Naive B cell (primary cell): Measurements from ENCODE around the gene SERTAD1. TPM values are rescaled to one million over a fixed set of nuclear protein-coding genes. Genes with fewer than 3 reads are reported as not detected.
"Not testable (repeated sequence)": the region's sequence is repeated elsewhere in the genome, so short reads cannot be mapped to it uniquely, and the experiment has no call there.

Source experiments
- ATAC-seq, 2 donors: fragments of 150-1000 bp; cut with Tn5 transposase; 2 replicates each; pipeline ENCODE4 v1.10.0; 2021; ENCODE audit warnings: low read depth in 2 of 2, mild to moderate bottlenecking in 2 of 2, moderate library complexity in 2 of 2
- DNase-seq: peaks from one replicate; pipeline ENCODE4 v3.0.0; 2022
- H3K27ac Mint-ChIP-seq, 6 donors: one replicate each; pipeline ENCODE4 v1.8.0; 2020 to 2022; ENCODE audit warnings: mild to moderate bottlenecking in 6 of 6, mixed read lengths in 6 of 6, moderate library complexity in 5 of 6, inconsistent platforms in 2 of 6
- H3K27me3 Mint-ChIP-seq, 3 donors: one replicate each; pipeline ENCODE4 v1.8.0; 2021 to 2022; ENCODE audit warnings: mixed read lengths in 3 of 3, mild to moderate bottlenecking in 1 of 3
- H3K36me3 Mint-ChIP-seq, 2 donors: one replicate each; pipeline ENCODE4 v1.8.0; 2020 to 2022; ENCODE audit warnings: mixed read lengths in 2 of 2, inconsistent platforms in 1 of 2, mild to moderate bottlenecking in 1 of 2
- H3K4me1 Mint-ChIP-seq, 3 donors: one replicate each; pipeline ENCODE4 v1.8.0; 2020 to 2022; ENCODE audit warnings: mixed read lengths in 3 of 3, inconsistent platforms in 1 of 3, mild to moderate bottlenecking in 1 of 3, moderate library complexity in 1 of 3
- H3K4me3 Mint-ChIP-seq, 8 donors: one replicate each; pipeline ENCODE4 v1.8.0; 2020 to 2022; ENCODE audit warnings: mild to moderate bottlenecking in 8 of 8, mixed read lengths in 8 of 8, moderate library complexity in 8 of 8, inconsistent platforms in 2 of 8
- H3K9me3 Mint-ChIP-seq, 7 donors: one replicate each; pipeline ENCODE4 v1.8.0; 2020 to 2022; ENCODE audit warnings: mixed read lengths in 7 of 7, mild to moderate bottlenecking in 5 of 7, inconsistent platforms in 2 of 7, moderate library complexity in 1 of 7
- polyA plus RNA-seq, 6 donors: library from polyadenylated mRNA; unstranded; fragments of 300-500 nt; fragmentation: Illumina TruSeq; gene quantifications; one replicate each; pipeline ENCODE4 v1.2.3, GENCODE V29; 2021; ENCODE audit warnings: low read depth in 6 of 6

Gene SERTAD1
- polyA plus RNA-seq, 6 donors from 2014 or later, result 8.7 to 23.0 (median 13.0) TPM

- peak overlapping the region in 2 of 8 donors; percentile 6 to 47 for H3K4me3 Mint-ChIP-seq
- H3K27ac Mint-ChIP-seq, result no peak overlapping the region
- H3K27me3 Mint-ChIP-seq, result peaks cover 0 to 27% (median 14%) of the 10 kb centered on the region in 3 donors
- DNase-seq, result no peak
- no peaks in the 10 kb centered on the region for H3K9me3 Mint-ChIP-seq
- no peaks in the 10 kb centered on the region for H3K36me3 Mint-ChIP-seq
- ATAC-seq, result no peak
- H3K4me1 Mint-ChIP-seq, result peaks cover 11 to 23% (median 22%) of the 10 kb centered on the region in 3 donors
These were observed 10.0 kb downstream of the SERTAD1 start for GRCh38 chr19:40415768-40416167.

DNA sequence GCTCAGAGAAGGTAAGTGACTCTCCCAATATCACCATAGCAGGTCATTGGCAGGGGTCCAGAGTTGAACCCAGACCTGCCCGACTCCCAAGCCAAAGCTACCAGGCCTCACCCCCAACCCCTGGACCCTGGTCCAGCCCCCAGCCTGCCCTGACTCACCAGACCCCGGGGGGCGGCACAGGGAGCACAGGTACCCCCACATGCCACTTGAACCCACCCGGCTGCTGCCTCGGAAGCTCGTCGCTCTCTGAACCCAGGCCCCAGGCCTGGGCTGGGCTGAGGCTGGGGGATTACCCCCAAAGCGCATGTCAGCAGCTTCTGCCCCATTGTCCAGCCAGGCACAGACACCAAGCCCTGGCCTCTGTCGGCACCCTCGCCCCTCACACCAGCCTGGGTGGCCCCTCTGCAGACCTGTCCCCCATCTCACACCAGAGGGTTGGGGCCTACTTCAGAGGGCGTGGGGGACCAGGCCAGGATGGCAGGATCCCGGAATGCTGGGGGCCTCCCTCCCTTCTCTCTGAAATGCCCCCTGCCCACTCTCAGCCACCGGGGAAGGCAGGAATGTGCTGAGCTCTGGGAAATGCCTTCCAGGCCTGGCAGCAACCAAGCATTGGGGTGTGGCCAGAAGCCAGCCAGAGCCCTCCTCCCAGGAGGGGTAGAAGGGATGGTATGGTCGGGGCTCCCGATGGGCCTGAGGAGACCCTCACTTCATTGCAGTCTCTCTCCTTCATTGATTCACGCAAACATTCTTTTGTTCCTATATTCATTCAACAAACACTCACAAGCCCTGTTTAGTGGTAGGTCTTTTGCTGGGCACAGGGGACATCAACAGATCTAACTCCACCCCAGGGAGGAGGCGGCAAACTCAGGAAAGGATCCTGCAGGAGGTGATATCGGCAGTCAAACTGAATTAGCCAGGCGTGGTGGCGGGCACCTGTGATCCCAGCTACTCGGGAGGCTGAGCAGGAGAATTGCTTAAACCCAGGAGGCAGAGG lies 11.0 kb downstream of the SERTAD1 start:
- H3K4me1 Mint-ChIP-seq, result peaks cover 6 to 22% (median 18%) of the 10 kb centered on the region in 3 donors
- no peaks in the 10 kb centered on the region for H3K9me3 Mint-ChIP-seq
- DNase-seq, result no peak
- no peaks in the 10 kb centered on the region for H3K36me3 Mint-ChIP-seq
- H3K27me3 Mint-ChIP-seq, result peaks cover 0 to 27% (median 14%) of the 10 kb centered on the region in 3 donors
- ATAC-seq, result no peak
- peak overlapping the region in 1 of 8 donors; percentile 47 for H3K4me3 Mint-ChIP-seq
- no peak overlapping the region for H3K27ac Mint-ChIP-seq

DNA sequence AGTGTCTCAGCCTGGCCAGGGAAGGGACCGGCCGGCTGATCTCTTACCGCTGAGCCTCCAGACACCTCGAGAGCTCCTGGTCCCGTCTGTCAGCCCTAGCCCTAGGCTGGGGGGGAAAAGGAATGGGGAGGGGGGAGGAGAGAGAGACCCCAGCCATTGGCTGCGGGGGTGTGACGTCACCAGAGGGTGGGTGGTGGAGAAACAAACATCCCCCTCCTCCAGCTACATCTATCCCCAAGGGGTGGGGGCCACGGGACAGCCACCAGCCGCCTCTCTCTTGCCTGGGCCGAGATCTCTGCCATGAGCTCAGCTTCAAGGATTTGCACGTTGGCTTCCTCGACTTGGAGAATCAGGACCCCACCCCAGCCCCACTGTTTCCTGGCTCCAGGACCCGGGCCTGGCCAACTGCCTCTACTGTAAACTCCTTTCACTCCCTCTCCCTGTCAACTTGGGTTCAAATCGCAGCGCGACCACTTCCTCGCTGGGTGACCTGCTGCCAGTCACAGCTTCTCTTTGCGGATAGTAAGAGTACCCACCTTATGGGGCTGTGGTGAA lies 12.4 kb downstream of the SERTAD1 start, which contains the start of gene PRX:
Gene PRX (minus strand): TSS at position 88 of the 555 bp plus-strand sequence. CDS start 5,446 bp downstream, outside the sequence.
- H3K27ac Mint-ChIP-seq, result peak within 1 kb of the TSS in 2 of 6 donors; percentile 19 to 56
- peaks cover 0 to 25% (median 14%) of the 10 kb centered on the region in 3 donors for H3K27me3 Mint-ChIP-seq
- H3K4me3 Mint-ChIP-seq, result peak within 1 kb of the TSS in 1 of 8 donors; percentile 3
- ATAC-seq (no peak), DNase-seq (no peak)
- H3K4me1 Mint-ChIP-seq, result peaks cover 6 to 19% (median 12%) of the 10 kb centered on the region in 3 donors
- H3K9me3 Mint-ChIP-seq, result no peaks in the 10 kb centered on the region
- H3K36me3 Mint-ChIP-seq, result no peaks in the 10 kb centered on the region

DNA sequence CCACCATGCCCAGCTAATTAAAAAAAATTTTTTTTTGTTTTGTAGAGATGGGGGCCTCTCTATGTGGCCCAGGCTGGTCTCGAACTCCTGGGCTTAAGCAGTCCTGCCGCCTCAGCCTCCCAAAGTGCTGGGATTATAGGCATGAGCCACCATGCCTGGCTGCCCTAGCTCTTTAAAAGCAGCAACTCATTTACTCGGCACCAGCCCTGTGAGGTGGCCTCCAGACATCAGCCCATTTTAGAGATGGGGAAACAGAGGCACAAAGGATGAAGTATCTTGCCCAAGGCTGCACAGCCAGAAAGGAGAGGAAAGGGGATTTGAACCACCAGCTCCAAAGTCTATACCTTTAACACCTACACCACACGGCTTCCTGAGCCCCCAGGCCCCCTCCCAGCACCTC lies 12.9 kb downstream of the SERTAD1 start:
- DNase-seq (no peak), ATAC-seq (no peak)
- Mint-ChIP-seq H3K36me3 (no peaks in the 10 kb centered on the region), H3K27ac (no peak overlapping the region), H3K4me1 (peaks cover 8 to 15% (median 11%) of the 10 kb centered on the region in 3 donors), H3K9me3 (no peaks in the 10 kb centered on the region), H3K4me3 (no peak overlapping the region), H3K27me3 (peaks cover 0 to 20% (median 14%) of the 10 kb centered on the region in 3 donors)

- Mint-ChIP-seq H3K36me3 (no peaks in the 10 kb centered on the region), H3K4me3 (peak overlapping the region in 1 of 8 donors; percentile 3), H3K27ac (peak overlapping the region in 1 of 6 donors; percentile 32), H3K27me3 (peaks cover 0 to 17% (median 14%) of the 10 kb centered on the region in 3 donors), H3K9me3 (no peaks in the 10 kb centered on the region), H3K4me1 (peaks cover 5 to 12% (median 12%) of the 10 kb centered on the region in 3 donors)
- no peak for ATAC-seq
- no peak for DNase-seq
These were observed 13.8 kb downstream of the SERTAD1 start for GRCh38 chr19:40411958-40412499.

DNA sequence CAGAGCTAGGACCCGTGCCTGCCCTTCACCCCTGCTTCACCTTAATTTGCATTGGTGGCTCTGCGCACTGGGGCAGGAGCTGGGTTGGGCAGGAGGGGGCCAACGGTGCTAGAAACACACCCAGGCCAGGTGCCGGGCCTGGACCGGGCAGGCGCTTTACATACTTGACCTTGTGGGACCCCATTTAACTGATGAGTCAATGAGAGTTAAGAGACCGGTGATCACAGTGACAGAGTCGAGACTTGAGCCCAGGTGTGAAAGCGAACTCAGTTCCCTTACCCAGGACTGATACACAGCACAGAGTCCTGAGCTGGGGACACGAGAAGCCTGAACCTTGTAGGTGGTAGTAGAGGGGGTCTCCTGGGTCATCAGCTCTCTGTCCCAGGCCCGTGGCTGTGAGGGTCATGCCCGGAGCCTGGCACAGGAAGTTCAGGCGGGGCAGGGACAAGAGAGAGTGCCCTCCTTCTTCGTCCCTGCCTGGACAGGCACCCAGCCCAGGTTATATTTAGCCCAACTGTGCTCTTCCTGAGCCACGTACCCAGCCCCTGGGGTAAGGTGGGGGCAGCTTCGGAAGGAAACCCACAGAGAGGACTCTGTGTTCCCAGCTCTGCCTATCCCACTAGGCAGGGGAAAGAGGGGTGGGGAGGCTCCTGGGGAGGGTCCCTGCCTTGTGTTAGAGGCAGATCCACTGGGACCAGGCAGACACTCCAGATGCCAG lies 14.5 kb downstream of the SERTAD1 start:
- Mint-ChIP-seq H3K4me1 (peaks cover 4 to 9% (median 8%) of the 10 kb centered on the region in 3 donors), H3K4me3 (no peak overlapping the region)

DNA sequence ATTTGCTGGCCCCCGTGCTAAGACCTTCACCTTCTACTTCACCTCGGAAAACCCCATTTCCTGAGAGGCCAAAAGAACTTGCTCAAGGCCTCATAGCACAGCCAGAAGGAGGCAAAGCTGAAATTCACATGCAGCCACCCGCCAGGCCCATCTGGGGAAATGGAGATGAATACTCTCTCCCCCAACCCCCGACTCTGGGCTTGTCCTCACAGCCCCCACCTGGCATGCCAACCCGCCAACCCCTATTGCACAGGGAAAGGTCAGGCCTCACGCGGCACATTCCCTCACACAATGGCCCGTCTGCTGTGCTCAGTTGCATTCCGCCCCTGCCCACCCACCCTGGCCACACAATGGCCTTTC lies 15.8 kb downstream of the SERTAD1 start:
- Mint-ChIP-seq H3K4me3 (no peak overlapping the region), H3K27me3 (peaks cover 0 to 17% (median 14%) of the 10 kb centered on the region in 3 donors), H3K9me3 (peaks cover 0 to 2% (median 0%) of the 10 kb centered on the region in 7 donors), H3K4me1 (peaks cover 5 to 10% (median 7%) of the 10 kb centered on the region in 3 donors), H3K27ac (no peak overlapping the region), H3K36me3 (no peaks in the 10 kb centered on the region)
- DNase-seq (no peak), ATAC-seq (peak in 1 of 2 donors; percentile 34)

More for the DNA sequence above, 14.5 kb downstream of the SERTAD1 start:
- H3K27ac Mint-ChIP-seq, result peak overlapping the region in 1 of 6 donors; percentile 26
- no peaks in the 10 kb centered on the region for H3K9me3 Mint-ChIP-seq
- no peaks in the 10 kb centered on the region for H3K36me3 Mint-ChIP-seq
- H3K27me3 Mint-ChIP-seq, result peaks cover 0 to 17% (median 14%) of the 10 kb centered on the region in 3 donors
- DNase-seq (no peak), ATAC-seq (no peak)

DNA sequence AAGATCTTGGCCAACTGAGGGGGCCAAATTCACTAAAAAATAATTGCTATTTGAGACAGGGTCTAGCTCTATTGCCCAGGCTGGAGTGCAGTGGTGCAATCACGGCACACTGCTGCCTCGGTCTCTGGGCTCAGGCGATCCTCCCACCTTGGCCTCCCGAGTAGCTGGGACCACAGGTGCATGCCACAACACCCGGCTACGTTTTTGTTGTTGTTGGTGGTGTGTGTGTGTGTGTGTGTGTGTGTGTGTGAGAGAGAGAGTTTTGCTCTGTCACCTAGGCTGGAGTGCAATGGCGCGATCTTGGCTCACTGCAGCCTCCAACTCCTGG lies 17.2 kb downstream of the SERTAD1 start:
- H3K36me3 Mint-ChIP-seq, H3K27ac Mint-ChIP-seq, DNase-seq, H3K9me3 Mint-ChIP-seq, H3K4me3 Mint-ChIP-seq, ATAC-seq: not testable (repeated sequence)
- peaks cover 0 to 13% (median 11%) of the 10 kb centered on the region in 3 donors for H3K27me3 Mint-ChIP-seq
- peaks cover 11 to 17% (median 16%) of the 10 kb centered on the region in 3 donors for H3K4me1 Mint-ChIP-seq

DNA sequence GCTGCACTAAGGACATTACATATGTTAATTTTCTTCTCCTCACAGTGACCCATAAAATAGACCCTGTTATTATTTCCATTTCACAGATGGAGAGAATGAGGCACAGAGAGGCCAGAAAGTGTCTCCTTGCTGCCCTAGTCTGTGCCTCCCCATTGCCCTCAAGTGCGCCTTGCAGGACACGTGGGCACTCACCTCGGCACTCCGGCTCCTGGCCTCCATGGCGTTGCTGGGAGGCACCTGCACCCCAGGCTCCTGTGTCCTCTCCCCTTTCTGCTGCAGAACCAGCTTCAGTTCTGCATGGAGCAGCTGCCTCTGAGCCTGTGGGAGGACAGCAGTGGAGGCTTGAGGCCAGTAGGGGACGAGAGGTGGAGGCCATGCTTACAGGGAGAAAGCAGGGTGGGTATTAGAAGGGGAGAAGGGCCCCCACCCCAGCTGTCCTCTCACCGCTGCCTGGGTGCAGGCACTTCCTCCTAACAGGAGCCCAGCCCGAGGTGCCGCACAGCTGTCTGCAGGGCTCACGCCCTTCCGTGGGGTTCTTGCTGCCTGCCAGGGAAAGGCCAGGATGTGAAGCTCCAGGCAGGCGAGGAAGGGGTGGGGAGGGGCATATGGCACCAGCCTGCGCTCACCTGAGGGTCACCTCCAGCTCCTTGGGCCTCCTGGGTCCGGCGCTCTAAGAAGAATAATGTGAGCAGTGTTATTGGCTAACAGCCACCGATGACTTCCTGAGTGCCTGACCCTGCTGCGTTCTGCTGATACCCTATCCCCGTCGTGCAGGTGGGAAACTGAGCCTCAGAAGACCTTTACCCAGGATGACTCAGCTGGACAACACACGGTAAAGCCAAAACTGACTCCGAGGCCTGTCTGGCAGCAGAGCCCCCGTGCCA lies 17.8 kb downstream of the SERTAD1 start:
- H3K4me1 Mint-ChIP-seq, result peaks cover 17 to 21% (median 18%) of the 10 kb centered on the region in 3 donors
- ATAC-seq (no peak), DNase-seq (no peak)
- H3K4me3 Mint-ChIP-seq, result peak overlapping the region in 1 of 8 donors; percentile 24
- no peaks in the 10 kb centered on the region for H3K36me3 Mint-ChIP-seq
- H3K27me3 Mint-ChIP-seq, result peaks cover 0 to 9% (median 6%) of the 10 kb centered on the region in 3 donors
- H3K9me3 Mint-ChIP-seq, result peaks cover 0 to 3% (median 0%) of the 10 kb centered on the region in 7 donors
- no peak overlapping the region for H3K27ac Mint-ChIP-seq

- peaks cover 0 to 4% (median 0%) of the 10 kb centered on the region in 7 donors for H3K9me3 Mint-ChIP-seq
- peak; percentile 66 to 70 for ATAC-seq
- peaks cover 22 to 35% (median 26%) of the 10 kb centered on the region in 3 donors for H3K4me1 Mint-ChIP-seq
- peaks cover 0 to 29% (median 23%) of the 10 kb centered on the region in 3 donors for H3K27me3 Mint-ChIP-seq
- no peaks in the 10 kb centered on the region for H3K36me3 Mint-ChIP-seq
- H3K27ac Mint-ChIP-seq, result peak overlapping the region in 5 of 6 donors; percentile 64 to 96 (median 83)
- DNase-seq, result peak; percentile 74
- peak overlapping the region; percentile 77 to 99 (median 96) for H3K4me3 Mint-ChIP-seq
These were observed 22.4 kb downstream of the SERTAD1 start for GRCh38 chr19:40403262-40403984.

DNA sequence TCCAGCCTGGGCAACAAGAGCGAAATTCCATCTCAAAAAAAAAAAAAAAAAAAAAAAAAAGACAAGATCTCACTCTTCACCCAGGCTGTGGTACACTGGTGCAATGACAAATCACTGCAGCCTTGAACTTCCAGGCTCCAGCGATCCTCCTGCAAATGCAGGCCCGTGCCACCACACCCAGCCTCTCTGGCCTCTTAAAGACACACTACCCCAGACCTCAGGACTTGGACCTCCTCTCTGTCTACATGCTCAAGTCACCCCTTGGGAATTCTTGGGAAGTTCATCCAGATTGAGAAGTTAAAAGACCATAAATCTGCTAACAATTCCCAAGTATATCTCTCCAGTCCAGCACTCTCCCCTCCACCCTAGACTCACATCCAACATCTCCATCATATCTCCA lies 25.2 kb downstream of the SERTAD1 start:
- Mint-ChIP-seq H3K27me3 (peaks cover 0 to 34% (median 29%) of the 10 kb centered on the region in 3 donors), H3K36me3 (no peaks in the 10 kb centered on the region), H3K9me3 (peaks cover 0 to 4% (median 0%) of the 10 kb centered on the region in 7 donors), H3K4me1 (peaks cover 18 to 31% (median 19%) of the 10 kb centered on the region in 3 donors), H3K4me3 (peak overlapping the region in 1 of 8 donors; percentile 48), H3K27ac (peak overlapping the region in 1 of 6 donors; percentile 31)
- no peak for ATAC-seq
- DNase-seq, result no peak
